NCI-H82 (cell line): Measurements from ENCODE around the gene MAT1A.
"Not testable (repeated sequence)": the region's sequence is repeated elsewhere in the genome, so short reads cannot be mapped to it uniquely, and the experiment has no call there.

Experiments used
- DNase-seq: peaks from one replicate; lab custom pipeline; 2025; lab: John Stamatoyannopoulos, UW

Gene MAT1A

DNA sequence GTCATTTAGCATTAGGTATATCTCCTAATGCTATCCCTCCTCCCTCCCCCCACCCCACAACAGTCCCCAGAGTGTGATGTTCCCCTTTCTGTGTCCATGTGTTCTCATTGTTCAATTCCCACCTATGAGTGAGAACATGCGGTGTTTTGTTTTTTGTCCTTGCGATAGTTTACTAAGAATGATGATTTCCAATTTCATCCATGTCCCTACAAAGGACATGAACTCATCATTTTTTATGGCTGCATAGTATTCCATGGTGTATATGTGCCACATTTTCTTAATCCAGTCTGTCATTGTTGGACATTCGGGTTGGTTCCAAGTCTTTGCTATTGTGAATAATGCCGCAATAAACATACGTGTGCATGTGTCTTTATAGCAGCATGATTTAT is 66.4 kb downstream of the MAT1A start:
- DNase-seq, result not testable (repeated sequence)
